GM12878 (cell line): ENCODE measurements around the gene CARD19. TPM values are rescaled to one million over a fixed set of nuclear protein-coding genes. Genes with fewer than 3 reads are reported as not detected.

Source experiments
- ATAC-seq: fragments of 200-7000 bp; cut with Tn5 transposase; 3 replicates; pipeline ENCODE4 v1.9.1; 2020; ENCODE audit warnings: mild to moderate bottlenecking, moderate library complexity
- BruUV-seq: library from RNA; stranded (reverse); fragments of 400-500 nt; replicated peaks from 2 replicates; lab custom pipeline; 2021; lab: Mats Ljungman, UMichigan
- CTCF ChIA-PET: fragments of 300-600 bp; sonication (Branson Sonifier 250); formaldehyde crosslinking; extraction: SDS; loops from one replicate; lab custom pipeline; 2021; ENCODE audit warnings: inconsistent platforms; lab: Yijun Ruan, JAX
- POLR2A ChIA-PET: fragments of 350-600 bp; formaldehyde crosslinking; extraction: SDS; loops from one replicate; lab custom pipeline; 2021; ENCODE audit warnings: inconsistent platforms; lab: Charles Lee
- RAD21 ChIA-PET: fragments of 300-600 bp; sonication (Branson Sonifier 250); formaldehyde crosslinking; loops from one replicate; lab custom pipeline; 2023; ENCODE audit warnings: antibody characterized with exemption; ENCODE audit not compliant: unreplicated experiment; lab: Charles Lee
- SMC1A ChIA-PET: fragments of 300-600 bp; sonication (Branson Sonifier 250); formaldehyde crosslinking; loops from one replicate; lab custom pipeline; 2023; ENCODE audit not compliant: unreplicated experiment, uncharacterized antibody; lab: Charles Lee
- DNase-seq: peaks from one replicate; pipeline ENCODE4 v3.0.0-alpha.2; 2011; ENCODE audit warnings: low read depth, low spot score
- FAIRE-seq: peaks from 3 replicates; lab custom pipeline; 2011; peaks lifted over from hg19 to GRCh38; lab: Jason Lieb, UNC
- H2AFZ ChIP-seq: 2 replicates; pipeline ENCODE4 v1.6.0; 2011; ENCODE audit warnings: low read depth, low read length, control low read depth; ENCODE audit not compliant: control insufficient read depth
- H3K27ac ChIP-seq: 2 replicates; pipeline ENCODE4 v1.5.1; 2011; ENCODE audit warnings: control low read depth; ENCODE audit not compliant: control insufficient read depth, insufficient read depth
- H3K27me3 ChIP-seq, 2 experiments: replicated peaks in 1 of 2; 2 replicates each; pipeline versions ENCODE4 v1.6.0 to v1.6.1; 2011; ENCODE audit warnings: low read length in 1 of 2; ENCODE audit not compliant: control insufficient read depth in 2 of 2, insufficient read depth in 2 of 2
- H3K36me3 ChIP-seq, 2 experiments: 2 replicates each; pipeline ENCODE4 v1.5.1; 2011; ENCODE audit warnings: low read length in 1 of 2; ENCODE audit not compliant: control insufficient read depth in 2 of 2, insufficient read depth in 2 of 2
- H3K4me1 ChIP-seq: 2 replicates; pipeline ENCODE4 v1.6.1; 2011; ENCODE audit warnings: mild to moderate bottlenecking, low read length, moderate library complexity, mixed read lengths; ENCODE audit not compliant: control insufficient read depth, insufficient read depth
- H3K4me2 ChIP-seq: 2 replicates; pipeline ENCODE4 v1.6.0; 2011; ENCODE audit warnings: control low read depth; ENCODE audit not compliant: control insufficient read depth, insufficient read depth
- H3K4me3 ChIP-seq: fragments of 200-600 bp; sonication (generic); 2 replicates; pipeline ENCODE4 v1.5.1; 2016
- H3K79me2 ChIP-seq: 2 replicates; pipeline ENCODE4 v1.6.0; 2011; ENCODE audit warnings: low read length; ENCODE audit not compliant: control insufficient read depth, insufficient read depth
- H3K9ac ChIP-seq: 2 replicates; pipeline ENCODE4 v1.8.0; 2011; ENCODE audit warnings: low read length, control low read depth, mixed read lengths; ENCODE audit not compliant: control insufficient read depth, insufficient read depth
- H3K9me3 ChIP-seq: replicated peaks from 3 replicates; pipeline ENCODE4 v1.5.1; 2011; ENCODE audit warnings: mild to moderate bottlenecking, low read length; ENCODE audit not compliant: control insufficient read depth, insufficient read depth
- H4K20me1 ChIP-seq: 2 replicates; pipeline ENCODE4 v1.6.0; 2011; ENCODE audit not compliant: control insufficient read depth, insufficient read depth
- ATF7 ChIP-seq: fragments of 450-650 bp; IDR thresholded peaks from 2 replicates; pipeline ENCODE4 v1.6.1; 2016; ENCODE audit warnings: low read depth, mild to moderate bottlenecking
- EED ChIP-seq: sonication (generic); IDR thresholded peaks from 2 replicates; pipeline ENCODE4 v1.6.1; 2016; ENCODE audit warnings: antibody characterized with exemption, low read depth
- GABPA ChIP-seq: IDR thresholded peaks from 2 replicates; pipeline ENCODE4 v1.6.1; 2014; ENCODE audit warnings: antibody characterized with exemption, low read depth, mild to moderate bottlenecking, inconsistent platforms
- HDAC2 ChIP-seq: fragments of 200-600 bp; sonication (generic); IDR thresholded peaks from 2 replicates; pipeline ENCODE4 v1.6.1; 2017
- HDGF ChIP-seq: fragments of 450-650 bp; IDR thresholded peaks from 2 replicates; pipeline ENCODE4 v1.6.1; 2016; ENCODE audit warnings: antibody characterized with exemption
- MXI1 ChIP-seq: fragments of 150-350 bp; IDR thresholded peaks from 2 replicates; pipeline ENCODE4 v1.6.1; 2011; ENCODE audit warnings: low read depth, mild to moderate bottlenecking, inconsistent platforms, low read length, improper control_type of control experiment
- NRF1 ChIP-seq: conservative IDR thresholded peaks from 2 replicates; pipeline ENCODE4 v1.6.1; 2011; ENCODE audit warnings: mild to moderate bottlenecking, low read depth, low read length, improper control_type of control experiment
- POU2F2 ChIP-seq: IDR thresholded peaks from 3 replicates; pipeline ENCODE4 v1.6.1; 2011; ENCODE audit warnings: low read depth, mild to moderate bottlenecking, low read length, borderline replicate concordance
- RCOR1 ChIP-seq: conservative IDR thresholded peaks from 2 replicates; pipeline ENCODE4 v1.6.1; 2012; ENCODE audit warnings: low read depth, low read length, improper control_type of control experiment
- RFX5 ChIP-seq: IDR thresholded peaks from 2 replicates; pipeline ENCODE4 v1.6.1; 2011; ENCODE audit warnings: low read depth, low read length, improper control_type of control experiment
- SMC3 ChIP-seq: IDR thresholded peaks from 2 replicates; pipeline ENCODE4 v1.6.1; 2011; ENCODE audit warnings: low read length, improper control_type of control experiment, borderline replicate concordance
- SPI1 ChIP-seq: IDR thresholded peaks from 2 replicates; pipeline ENCODE4 v1.6.1; 2011; ENCODE audit warnings: low read depth, mild to moderate bottlenecking, low read length, moderate library complexity, borderline replicate concordance; ENCODE audit not compliant: insufficient read depth
- STAT1 ChIP-seq: fragments of 450-650 bp; conservative IDR thresholded peaks from 2 replicates; pipeline ENCODE4 v1.6.1; 2014; ENCODE audit warnings: antibody characterized with exemption, mild to moderate bottlenecking
- SUZ12 ChIP-seq: fragments of 200-600 bp; sonication (generic); IDR thresholded peaks from one replicate; pipeline ENCODE4 v1.6.1; 2018; ENCODE audit warnings: antibody characterized with exemption, mild to moderate bottlenecking; ENCODE audit not compliant: unreplicated experiment
- TCF3 ChIP-seq: IDR thresholded peaks from 2 replicates; pipeline ENCODE4 v1.6.1; 2012; ENCODE audit warnings: low read depth, mild to moderate bottlenecking, low read length, borderline replicate concordance; ENCODE audit not compliant: insufficient read depth
- TCF7 ChIP-seq: IDR thresholded peaks from 2 replicates; pipeline ENCODE4 v1.6.1; 2014; ENCODE audit warnings: antibody characterized with exemption, borderline replicate concordance
- ZBTB40 ChIP-seq: fragments of 450-650 bp; IDR thresholded peaks from 2 replicates; pipeline ENCODE4 v1.6.1; 2016; ENCODE audit warnings: mild to moderate bottlenecking, moderate library complexity, borderline replicate concordance
- ZNF274 ChIP-seq: IDR thresholded peaks from one replicate; pipeline ENCODE4 v1.8.0; 2011; ENCODE audit not compliant: insufficient read length, insufficient read depth
- WGBS: methylation state at CpG from one replicate; pipeline ENCODE4 v1.1.6; 2016; ENCODE audit warnings: low lambda C conversion rate; ENCODE audit not compliant: insufficient replicate concordance, insufficient coverage; ENCODE audit errors: missing lambda C conversion rate; 5-methylcytosine and 5-hydroxymethylcytosine counted together
- in situ Hi-C: fragments of 300-500 bp; cut with MboI; formaldehyde crosslinking; loops from 9 replicates; pipeline ENCODE4 v1.14.3; 2018; ENCODE audit warnings: mixed read lengths
- intact Hi-C: fragments of 100-400 bp; cut with micrococcal nuclease; formaldehyde crosslinking; loops from one replicate; pipeline ENCODE4 v1.14.2; 2022; ENCODE audit not compliant: unreplicated experiment
- polyA plus RNA-seq, 11 experiments: library from polyadenylated mRNA; depleted of rRNA in 4 of 11; unstranded in 6 of 11; stranded (reverse) in 5 of 11; fragments of >200 nt; fragmentation: Nextera tagmentation in 4 of 11; fragmentation: Illumina TruSeq in 1 of 11; extraction: Ambion mirVana in 4 of 11; extraction: Trizol in 1 of 11; gene quantifications; 1 replicate in 1 of 11; 2 replicates in 10 of 11; pipeline versions ENCODE4 v1.2.1 to v1.2.3, GENCODE V29; 2011 to 2016; ENCODE audit warnings: inconsistent platforms in 2 of 11, missing spikeins in 2 of 11, low read depth in 1 of 11
- total RNA-seq, 4 experiments: library from RNA; depleted of rRNA in 3 of 4; stranded (reverse); fragments of >200 nt in 3 of 4; fragmentation: Illumina TruSeq in 1 of 4; extraction: Trizol in 1 of 4; gene quantifications; 2 replicates each; pipeline versions ENCODE4 v1.2.1 to v1.2.3, GENCODE V29; 2013 to 2021
- TF ChIP-seq, protein P1 (sequence below): IDR thresholded peaks from 2 replicates; pipeline ENCODE4 v1.6.1; 2012; ENCODE audit warnings: low read length, inconsistent platforms

Gene CARD19
- total and polyA plus RNA-seq, 10 of the 15 experiments (the other 5 are each of a cell fraction or from before 2014, with no cell fraction given): 0.61 to 41.6 (median 19.9) TPM

GRCh38 chr9:93123561-93124283 is 27.7 kb downstream of the CARD19 start (continued):
- TF ChIP-seq ZBTB40 (no peak), RCOR1 (no peak), ZNF274 (no peak), STAT1 (no peak), ATF7 (no peak)

DNA sequence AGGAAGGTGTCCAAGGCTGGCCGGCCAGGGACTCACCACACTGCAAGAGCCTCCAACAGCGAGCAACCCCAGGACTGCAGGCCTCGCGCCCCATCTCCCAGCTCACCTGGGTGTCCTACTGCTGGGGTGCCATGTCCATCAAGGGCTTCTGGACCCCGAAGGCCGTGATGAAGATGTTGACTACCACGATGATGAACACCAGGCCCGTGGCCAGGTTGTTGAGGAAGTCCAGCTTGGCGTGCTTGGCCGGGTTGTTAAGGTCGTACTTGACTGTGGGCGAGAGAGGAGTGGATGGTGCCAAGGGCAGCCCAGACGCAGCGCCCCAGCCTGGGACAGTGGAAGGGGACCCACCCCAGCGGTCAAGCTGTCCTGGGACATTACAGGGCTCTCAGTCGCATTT is 28.8 kb downstream of the CARD19 start:
- Histone ChIP-seq H3K4me2 (no peak overlapping the region), H3K27ac (no peak overlapping the region), H3K27me3 (no peaks in the 10 kb centered on the region), H3K4me3 (no peak overlapping the region), H3K79me2 (no peaks in the 10 kb centered on the region), H4K20me1 (no peaks in the 10 kb centered on the region), H3K9ac (no peak overlapping the region), H3K36me3 (peaks cover 0 to 9% of the 10 kb centered on the region in 2 experiments; a peak in 2 of 4 replicates), H3K4me1 (peaks cover 15% of the 10 kb centered on the region), H2AFZ (no peak overlapping the region), H3K9me3 (no peaks in the 10 kb centered on the region)
- intact Hi-C loops (no loop called here), in situ Hi-C loops (no loop called here)
- CTCF ChIA-PET: interaction anchor here (0.6 to 1.0 kb wide), 2 partner anchors 16 to 167 kb away, joined by 3 read pairs; no protein-coding TSS in a partner anchor
- WGBS: 92% methylated on average over 16 of the region's 16 CpGs
- DNase-seq: no peak
- BruUV-seq: no TSS peak
- ATAC-seq: no peak
- FAIRE-seq: no peak
- SMC1A ChIA-PET: no interaction called here
- POLR2A ChIA-PET: no interaction called here
- RAD21 ChIA-PET: no interaction called here
- TF ChIP-seq HDGF (no peak), EED (no peak), MXI1 (no peak), SUZ12 (no peak), NRF1 (no peak), SPI1 (no peak), RFX5 (no peak), GABPA (no peak), TCF3 (no peak), HDAC2 (no peak), SMC3 (no peak), TCF7 (no peak), POU2F2 (no peak)
- TF ChIP-seq, protein P1, sequence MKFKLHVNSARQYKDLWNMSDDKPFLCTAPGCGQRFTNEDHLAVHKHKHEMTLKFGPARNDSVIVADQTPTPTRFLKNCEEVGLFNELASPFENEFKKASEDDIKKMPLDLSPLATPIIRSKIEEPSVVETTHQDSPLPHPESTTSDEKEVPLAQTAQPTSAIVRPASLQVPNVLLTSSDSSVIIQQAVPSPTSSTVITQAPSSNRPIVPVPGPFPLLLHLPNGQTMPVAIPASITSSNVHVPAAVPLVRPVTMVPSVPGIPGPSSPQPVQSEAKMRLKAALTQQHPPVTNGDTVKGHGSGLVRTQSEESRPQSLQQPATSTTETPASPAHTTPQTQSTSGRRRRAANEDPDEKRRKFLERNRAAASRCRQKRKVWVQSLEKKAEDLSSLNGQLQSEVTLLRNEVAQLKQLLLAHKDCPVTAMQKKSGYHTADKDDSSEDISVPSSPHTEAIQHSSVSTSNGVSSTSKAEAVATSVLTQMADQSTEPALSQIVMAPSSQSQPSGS: no peak
